SK-N-SH (cell line): ENCODE data around the gene DLG2. TPM values are rescaled to one million over a fixed set of nuclear protein-coding genes. Genes with fewer than 3 reads are reported as not detected.

Experiments used
- CTCF ChIA-PET: fragments of 300-600, 350-600 bp; formaldehyde crosslinking; extraction: SDS; loops from one replicate; lab custom pipeline; 2021; lab: Yijun Ruan, JAX
- POLR2A ChIA-PET: fragments of 350-600 bp; sonication (Branson Sonifier 250); formaldehyde crosslinking; extraction: SDS; loops from one replicate; lab custom pipeline; 2020; ENCODE audit warnings: antibody characterized with exemption, inconsistent platforms; lab: Yijun Ruan, JAX
- DNase-seq: peaks from one replicate; pipeline ENCODE4 v3.0.0; 2012
- H2AFZ ChIP-seq: fragments of 200-600 bp; sonication (generic); 2 replicates; pipeline ENCODE4 v1.8.1; 2016; ENCODE audit warnings: antibody characterized with exemption, mild to moderate bottlenecking, low read depth
- H3F3A ChIP-seq: fragments of 200-600 bp; sonication (generic); replicated peaks from 2 replicates; pipeline ENCODE3; 2016; ENCODE audit warnings: antibody characterized with exemption, mild to moderate bottlenecking; ENCODE audit not compliant: insufficient read depth
- H3K27ac ChIP-seq, 2 experiments: fragments of 200-500 bp in 1 of 2; fragments of 200-600 bp in 1 of 2; sonication (Bioruptor generic) in 1 of 2; sonication (generic), shearing (Covaris generic) in 1 of 2; 2 replicates each; pipeline versions ENCODE4 v1.5.1 to v1.6.1; 2014 to 2016; ENCODE audit warnings: low read depth in 2 of 2, inconsistent platforms in 1 of 2, low read length in 1 of 2, mild to moderate bottlenecking in 1 of 2, mixed read lengths in 1 of 2
- H3K27me3 ChIP-seq: fragments of 200-600 bp; sonication (generic), shearing (Covaris generic); 2 replicates; pipeline ENCODE4 v1.6.1; 2016; ENCODE audit warnings: mixed run types; ENCODE audit not compliant: insufficient read depth
- H3K36me3 ChIP-seq, 2 experiments: fragments of 200-500 bp in 1 of 2; fragments of 200-600 bp in 1 of 2; sonication (Bioruptor generic) in 1 of 2; sonication (generic) in 1 of 2; replicated peaks in 1 of 2; 2 replicates each; pipeline versions ENCODE3 to v1.5.1; 2014 to 2016; ENCODE audit warnings: low read length in 1 of 2, mild to moderate bottlenecking in 1 of 2; ENCODE audit not compliant: insufficient read depth in 2 of 2, control insufficient read depth in 1 of 2
- H3K4me1 ChIP-seq, 2 experiments: fragments of 200-500 bp in 1 of 2; fragments of 200-600 bp in 1 of 2; sonication (Bioruptor generic) in 1 of 2; sonication (generic), shearing (Covaris generic) in 1 of 2; 2 replicates each; pipeline versions ENCODE4 v1.5.1 to v1.6.1; 2014 to 2016; ENCODE audit warnings: low read depth in 1 of 2, low read length in 1 of 2, mixed run types in 1 of 2; ENCODE audit not compliant: insufficient read depth in 2 of 2, control insufficient read depth in 1 of 2
- H3K4me2 ChIP-seq: fragments of 200-600 bp; sonication (generic), shearing (Covaris generic); 2 replicates; pipeline ENCODE4 v1.6.1; 2017; ENCODE audit warnings: mixed run types
- H3K4me3 ChIP-seq, 2 experiments: fragments of 200-500 bp in 1 of 2; fragments of 200-600 bp in 1 of 2; sonication (Bioruptor generic) in 1 of 2; sonication (generic), shearing (Covaris generic) in 1 of 2; 2 replicates each; pipeline versions ENCODE4 v1.5.1 to v1.8.1; 2014 to 2016; ENCODE audit warnings: low read depth in 2 of 2, inconsistent platforms in 1 of 2, low read length in 1 of 2, mild to moderate bottlenecking in 1 of 2, mixed read lengths in 1 of 2, moderate library complexity in 1 of 2
- H3K79me2 ChIP-seq: fragments of 200-600 bp; sonication (generic); 2 replicates; pipeline ENCODE4 v1.8.1; 2017; ENCODE audit warnings: mild to moderate bottlenecking; ENCODE audit not compliant: insufficient read depth
- H3K9ac ChIP-seq: fragments of 200-600 bp; sonication (generic); 2 replicates; pipeline ENCODE4 v1.6.1; 2017; ENCODE audit warnings: mixed run types
- H3K9me2 ChIP-seq: fragments of 200-600 bp; sonication (generic); 2 replicates; pipeline ENCODE4 v1.6.1; 2017; ENCODE audit warnings: mixed run types
- H3K9me3 ChIP-seq: fragments of 200-600 bp; sonication (generic); 2 replicates; pipeline ENCODE4 v1.6.1; 2017; ENCODE audit warnings: mixed run types, mild to moderate bottlenecking, moderate library complexity
- H4K20me1 ChIP-seq: fragments of 200-600 bp; sonication (generic); 2 replicates; pipeline ENCODE4 v1.6.1; 2017; ENCODE audit warnings: mild to moderate bottlenecking, mixed run types; ENCODE audit not compliant: insufficient read depth
- ELF1 ChIP-seq: IDR thresholded peaks from 2 replicates; pipeline ENCODE4 v1.4.0; 2012
- EP300 ChIP-seq, 2 experiments: IDR thresholded peaks; 2 replicates each; pipeline versions ENCODE4 v1.4.0 to v1.6.1; 2012; ENCODE audit warnings: borderline replicate concordance in 1 of 2, low read depth in 1 of 2, low read length in 1 of 2
- GABPA ChIP-seq: IDR thresholded peaks from 2 replicates; pipeline ENCODE4 v1.4.0; 2012; ENCODE audit warnings: low read depth, mild to moderate bottlenecking
- MEF2A ChIP-seq: IDR thresholded peaks from 2 replicates; pipeline ENCODE4 v1.4.0; 2012; ENCODE audit warnings: low read depth, borderline replicate concordance
- NFIC ChIP-seq: IDR thresholded peaks from 2 replicates; pipeline ENCODE4 v1.4.0; 2012; ENCODE audit warnings: borderline replicate concordance
- PBX3 ChIP-seq: IDR thresholded peaks from 2 replicates; pipeline ENCODE4; 2012
- POLR2AphosphoS5 ChIP-seq: IDR thresholded peaks from 2 replicates; pipeline ENCODE4 v1.6.1; 2012; ENCODE audit warnings: low read depth, low read length
- RCOR1 ChIP-seq: fragments of 150-350 bp; IDR thresholded peaks from 2 replicates; pipeline ENCODE4 v1.6.1; 2017; ENCODE audit warnings: antibody characterized with exemption, low read length
- YY1 ChIP-seq: IDR thresholded peaks from 2 replicates; pipeline ENCODE4 v1.4.0; 2012; ENCODE audit warnings: low read depth, mild to moderate bottlenecking
- WGBS: methylation state at CpG from one replicate; pipeline ENCODE4 v1.1.6; 2017; ENCODE audit warnings: low lambda C conversion rate; 5-methylcytosine and 5-hydroxymethylcytosine counted together
- polyA plus RNA-seq, 3 experiments: library from polyadenylated mRNA; depleted of rRNA; stranded (reverse); fragments of >200 nt; gene quantifications; 2 replicates each; pipeline ENCODE4 v1.2.3, GENCODE V29; 2012
- TF ChIP-seq, protein P1 (sequence below): IDR thresholded peaks from 2 replicates; pipeline ENCODE4 v1.6.1; 2012; ENCODE audit warnings: mild to moderate bottlenecking, low read depth, low read length, moderate library complexity

The DLG2 gene
- polyA plus RNA-seq, 1 of the 3 experiments (the other 2 are of a cell fraction): 0.21 TPM

DNA sequence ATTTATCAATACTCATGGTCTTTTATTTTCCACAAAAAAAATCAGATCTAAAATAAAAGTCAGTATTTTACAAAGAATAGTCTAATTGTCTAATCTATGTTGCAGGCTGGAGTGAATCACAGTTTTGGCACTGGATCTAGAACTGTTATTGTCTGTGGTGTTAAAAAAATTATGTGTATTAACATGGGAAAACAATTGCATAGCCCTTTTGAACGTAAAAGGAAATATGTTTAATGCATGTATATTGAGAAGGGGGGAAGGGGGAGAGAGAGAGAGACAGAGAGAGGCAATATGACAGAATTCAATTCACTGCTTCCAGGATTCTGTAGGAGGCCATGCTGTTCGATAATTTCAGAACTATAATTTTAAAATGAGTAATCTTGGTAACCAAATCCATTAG, 2016.1 kb downstream of the DLG2 start:
- Histone ChIP-seq H2AFZ (0 out of 2 replicates have a peak overlapping the region, but pooled peaks have one; percentile 16), H3K4me2 (no peak overlapping the region), H3K9me3 (no peaks in the 10 kb centered on the region), H3F3A (no peaks in the 10 kb centered on the region), H3K27me3 (no peaks in the 10 kb centered on the region), H3K79me2 (no peaks in the 10 kb centered on the region), H4K20me1 (no peaks in the 10 kb centered on the region)
- POLR2A ChIA-PET: no interaction called here
- no peak for TF ChIP-seq NFIC
- no peak for TF ChIP-seq EP300 (IDR thresholded peaks at IDR 0.05; ENCODE audit: borderline replicate concordance in 1 of 2, low read depth in 1 of 2, low read length in 1 of 2)
- TF ChIP-seq ELF1: no peak
- TF ChIP-seq, all 33 proteins: peak for 0
- Histone ChIP-seq H3K27ac (no peak overlapping the region), H3K9me2 (no peaks in the 10 kb centered on the region), H3K4me3 (no peak overlapping the region), H3K36me3 (no peaks in the 10 kb centered on the region), H3K4me1 (peaks cover 11 to 16% of the 10 kb centered on the region in 2 experiments; a peak in 3 of 4 replicates), H3K9ac (no peak overlapping the region)
- 43% methylated on average over 2 of the region's 2 CpGs for WGBS
- DNase-seq: no peak
- CTCF ChIA-PET: interaction anchor here (0.7 kb wide), 1 partner anchor 695 kb away, joined by 3 read pairs; no protein-coding TSS in a partner anchor

- no peaks in the 10 kb centered on the region for H4K20me1 ChIP-seq
- peaks cover 11 to 16% of the 10 kb centered on the region in 2 experiments; a peak in 3 of 4 replicates for H3K4me1 ChIP-seq
- no peak overlapping the region for H3K4me3 ChIP-seq
- no peaks in the 10 kb centered on the region for H3F3A ChIP-seq
- CTCF ChIA-PET: no interaction called here
- no peaks in the 10 kb centered on the region for H3K27me3 ChIP-seq
- no peaks in the 10 kb centered on the region for H3K79me2 ChIP-seq
- no peak for DNase-seq
- no peak overlapping the region for H3K9ac ChIP-seq
- TF ChIP-seq YY1: no peak
- TF ChIP-seq, protein P1, sequence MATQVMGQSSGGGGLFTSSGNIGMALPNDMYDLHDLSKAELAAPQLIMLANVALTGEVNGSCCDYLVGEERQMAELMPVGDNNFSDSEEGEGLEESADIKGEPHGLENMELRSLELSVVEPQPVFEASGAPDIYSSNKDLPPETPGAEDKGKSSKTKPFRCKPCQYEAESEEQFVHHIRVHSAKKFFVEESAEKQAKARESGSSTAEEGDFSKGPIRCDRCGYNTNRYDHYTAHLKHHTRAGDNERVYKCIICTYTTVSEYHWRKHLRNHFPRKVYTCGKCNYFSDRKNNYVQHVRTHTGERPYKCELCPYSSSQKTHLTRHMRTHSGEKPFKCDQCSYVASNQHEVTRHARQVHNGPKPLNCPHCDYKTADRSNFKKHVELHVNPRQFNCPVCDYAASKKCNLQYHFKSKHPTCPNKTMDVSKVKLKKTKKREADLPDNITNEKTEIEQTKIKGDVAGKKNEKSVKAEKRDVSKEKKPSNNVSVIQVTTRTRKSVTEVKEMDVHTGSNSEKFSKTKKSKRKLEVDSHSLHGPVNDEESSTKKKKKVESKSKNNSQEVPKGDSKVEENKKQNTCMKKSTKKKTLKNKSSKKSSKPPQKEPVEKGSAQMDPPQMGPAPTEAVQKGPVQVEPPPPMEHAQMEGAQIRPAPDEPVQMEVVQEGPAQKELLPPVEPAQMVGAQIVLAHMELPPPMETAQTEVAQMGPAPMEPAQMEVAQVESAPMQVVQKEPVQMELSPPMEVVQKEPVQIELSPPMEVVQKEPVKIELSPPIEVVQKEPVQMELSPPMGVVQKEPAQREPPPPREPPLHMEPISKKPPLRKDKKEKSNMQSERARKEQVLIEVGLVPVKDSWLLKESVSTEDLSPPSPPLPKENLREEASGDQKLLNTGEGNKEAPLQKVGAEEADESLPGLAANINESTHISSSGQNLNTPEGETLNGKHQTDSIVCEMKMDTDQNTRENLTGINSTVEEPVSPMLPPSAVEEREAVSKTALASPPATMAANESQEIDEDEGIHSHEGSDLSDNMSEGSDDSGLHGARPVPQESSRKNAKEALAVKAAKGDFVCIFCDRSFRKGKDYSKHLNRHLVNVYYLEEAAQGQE: no peak
- TF ChIP-seq MEF2A: no peak
- TF ChIP-seq ELF1: no peak
- no peak for TF ChIP-seq GABPA
- no peak for TF ChIP-seq POLR2AphosphoS5
- no peak for TF ChIP-seq PBX3
- TF ChIP-seq RCOR1: no peak
- peak overlapping the region in 1 of 2 experiments; percentile 73; a peak in 2 of 4 replicates for H3K27ac ChIP-seq
- POLR2A ChIA-PET: no interaction called here
- no peaks in the 10 kb centered on the region for H3K36me3 ChIP-seq
- H3K9me3 ChIP-seq: no peaks in the 10 kb centered on the region
- no peaks in the 10 kb centered on the region for H3K9me2 ChIP-seq
- 62% methylated on average over 2 of the region's 2 CpGs for WGBS
- H2AFZ ChIP-seq: no peak overlapping the region
- no peak overlapping the region for H3K4me2 ChIP-seq
Observed at GRCh38 chr11:83609191-83609590, 2018.0 kb downstream of the DLG2 start.
